NCI-H82 (cell line): ENCODE data around the gene GRM3.

Experiments used
- DNase-seq: peaks from one replicate; lab custom pipeline; 2025; lab: John Stamatoyannopoulos, UW

Gene GRM3

GRCh38 chr7:86643561-86644281 is at the start of gene GRM3:
Gene GRM3, plus strand, starts transcription at chr7:86643909. Its CDS starts 121,237 bp downstream, at chr7:86765146.
- peak; percentile 77 for DNase-seq

GRCh38 chr7:86598311-86598710 is 45.4 kb upstream of the GRM3 start:
- DNase-seq: peak; percentile 60

- DNase-seq: no peak
Measured at GRCh38 chr7:86598721-86599120, 45.0 kb upstream of the GRM3 start.

- no peak for DNase-seq
Measured at GRCh38 chr7:86600506-86601290, 43.0 kb upstream of the GRM3 start.

- DNase-seq: peak; percentile 25
Measured at GRCh38 chr7:86615711-86616110, 28.0 kb upstream of the GRM3 start.

- no peak for DNase-seq
Measured at GRCh38 chr7:86644282-86645224, 844 bp downstream of the GRM3 start.

- no peak for DNase-seq
Measured at GRCh38 chr7:86645225-86645608, 1.5 kb downstream of the GRM3 start.

- DNase-seq: no peak
Measured at GRCh38 chr7:86645676-86646276, 2.1 kb downstream of the GRM3 start.

DNA sequence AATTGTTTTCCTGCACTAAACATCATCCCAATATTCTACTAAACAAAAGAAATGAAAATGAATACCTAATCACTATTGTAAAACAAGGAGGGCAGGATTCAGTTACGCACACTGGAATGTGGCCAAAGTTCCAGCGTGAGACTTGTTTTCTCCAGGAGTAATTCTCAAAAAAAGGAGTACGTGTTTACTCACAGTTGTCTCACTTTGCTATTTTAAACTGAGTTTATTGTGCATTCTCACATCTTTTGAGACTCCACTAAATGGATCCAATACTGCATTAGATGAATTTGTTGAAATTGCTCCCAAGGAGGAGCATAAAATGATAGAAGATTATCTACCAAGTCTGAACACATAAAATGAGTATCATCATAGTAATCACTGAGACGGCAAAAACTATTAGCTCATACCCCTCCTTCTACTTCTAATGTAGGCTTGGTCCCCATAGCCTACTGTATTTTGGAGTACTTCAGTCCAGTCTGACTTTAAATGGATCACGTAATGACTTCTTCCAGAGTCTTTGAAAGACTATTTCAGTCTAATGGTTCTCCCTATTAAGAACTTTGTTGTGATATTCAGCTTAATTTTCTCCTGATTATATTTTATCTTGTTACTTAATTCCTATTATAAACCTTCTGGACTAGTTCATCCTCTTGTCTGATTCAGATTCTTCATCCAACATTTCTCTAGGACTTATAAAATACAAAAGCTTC is 3.8 kb downstream of the GRM3 start:
- no peak for DNase-seq

DNA sequence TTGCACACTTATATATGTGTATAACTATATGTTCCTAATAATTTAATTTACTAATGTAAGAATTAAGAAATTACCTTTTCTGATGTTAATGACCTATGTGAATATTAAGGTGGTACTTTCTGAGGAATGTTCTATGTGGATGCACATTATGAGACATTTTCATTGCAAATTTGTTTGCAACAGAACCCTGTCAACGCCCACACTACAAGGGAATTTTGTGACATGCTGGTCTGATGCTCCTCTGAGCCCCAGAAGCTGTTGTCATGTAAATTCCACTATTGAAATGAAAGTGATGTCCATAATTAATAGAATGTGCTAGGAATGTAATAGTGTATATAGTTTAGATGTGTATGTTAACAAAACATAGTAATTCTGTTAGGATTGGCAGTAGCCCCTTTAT is 4.5 kb downstream of the GRM3 start:
- no peak for DNase-seq

- DNase-seq: no peak
Measured at GRCh38 chr7:86653919-86654659, 10.4 kb downstream of the GRM3 start.

- no peak for DNase-seq
Measured at GRCh38 chr7:86657948-86658347, 14.2 kb downstream of the GRM3 start.

DNA sequence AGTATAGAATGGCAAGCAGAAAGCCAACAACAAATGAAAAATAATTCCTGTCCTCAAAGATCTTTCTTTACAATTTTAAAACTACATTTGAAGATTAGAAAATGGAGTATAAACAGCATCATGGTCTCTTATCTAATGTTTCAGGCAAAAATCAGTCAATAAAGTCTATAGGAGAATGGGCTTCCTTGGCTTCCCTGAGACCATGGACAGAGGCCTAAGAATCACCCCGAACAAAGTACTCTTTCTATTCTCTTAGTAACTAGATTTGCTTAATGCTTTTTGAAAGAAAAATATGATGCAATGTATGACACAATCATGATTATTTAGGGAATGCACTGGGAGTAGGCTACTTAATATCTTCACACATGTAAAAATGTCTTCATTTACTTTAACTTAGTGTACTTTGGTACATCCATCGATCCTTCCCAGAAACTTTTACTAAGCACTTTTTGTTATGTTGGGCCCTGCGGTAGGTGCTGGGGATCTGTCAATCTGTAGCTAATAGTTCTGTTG is 17.3 kb downstream of the GRM3 start:
- no peak for DNase-seq

DNA sequence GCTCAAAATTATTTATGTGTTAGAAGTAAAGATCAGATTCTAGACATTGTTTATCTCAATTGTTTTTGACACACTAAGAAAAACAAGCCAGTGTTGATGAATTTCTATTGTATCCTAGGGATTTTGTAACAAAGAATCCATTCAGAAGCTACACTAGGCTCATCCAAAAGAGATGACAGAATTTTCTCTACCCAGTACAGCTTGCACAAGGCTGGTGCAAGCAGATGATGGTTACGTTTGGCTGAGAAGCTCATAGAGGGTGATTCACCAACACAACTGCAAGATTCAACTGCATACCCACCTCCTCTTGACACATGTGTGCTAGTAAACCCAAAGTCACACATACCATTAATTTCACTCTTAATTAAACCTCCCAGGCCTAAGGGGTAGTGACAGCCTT is 20.8 kb downstream of the GRM3 start:
- DNase-seq: no peak

DNA sequence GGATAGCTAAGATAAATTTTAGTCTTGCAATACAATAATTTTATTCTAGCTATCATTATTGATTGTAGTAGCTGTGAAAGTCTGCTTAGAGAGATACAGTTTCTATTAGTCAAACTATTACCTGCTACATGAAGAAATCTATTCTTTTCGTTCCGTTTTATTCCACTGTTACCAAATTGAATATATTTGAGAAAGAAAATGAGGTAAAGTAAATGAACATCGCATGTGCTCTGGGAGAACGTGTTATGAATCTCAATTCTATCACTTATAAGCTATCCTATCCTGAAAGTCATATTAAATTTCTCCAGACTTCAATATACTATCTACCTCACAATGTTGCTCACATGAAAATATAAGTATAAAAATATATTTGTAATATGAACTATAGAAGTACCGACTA is 21.3 kb downstream of the GRM3 start:
- no peak for DNase-seq

DNA sequence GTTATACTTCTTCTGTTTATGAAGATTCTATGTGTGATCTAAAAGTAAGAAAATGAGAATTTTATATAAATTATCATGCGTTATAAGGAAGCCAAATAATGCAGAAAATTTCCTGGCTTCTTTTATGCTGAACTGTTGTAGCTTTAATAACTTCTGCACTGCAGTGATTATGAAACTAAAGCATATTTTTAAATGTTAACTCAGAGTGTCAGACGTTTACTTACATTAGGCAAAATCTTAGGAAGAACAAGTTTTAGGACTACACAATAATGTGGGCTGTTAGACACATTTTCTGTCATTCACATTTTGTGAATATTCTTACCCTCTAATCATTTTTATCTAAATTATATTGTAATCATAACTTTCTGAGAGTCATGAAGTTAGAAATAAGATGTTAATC is 22.0 kb downstream of the GRM3 start:
- DNase-seq: no peak

DNA sequence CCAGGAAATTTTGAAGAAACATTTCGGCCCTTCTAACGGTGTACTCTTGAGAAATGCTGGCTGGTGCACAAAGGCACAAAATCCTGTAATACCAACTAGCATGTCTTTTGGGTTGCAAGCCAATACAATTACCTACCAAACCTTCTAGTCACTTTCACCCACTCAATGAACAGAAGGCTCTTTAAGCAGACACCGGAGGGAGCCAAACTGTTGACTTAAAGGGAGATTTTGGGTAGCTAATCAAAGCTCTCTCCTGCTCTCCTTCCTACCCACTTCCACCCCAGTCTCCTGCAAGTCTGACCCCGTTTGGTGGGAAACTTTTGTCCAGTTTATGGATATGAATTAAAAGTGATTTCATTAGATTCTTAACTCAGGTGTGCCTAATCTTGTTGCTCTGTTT is 24.0 kb downstream of the GRM3 start:
- peak; percentile 48 for DNase-seq

- no peak for DNase-seq
Measured at GRCh38 chr7:86668315-86668714, 24.6 kb downstream of the GRM3 start.

DNA sequence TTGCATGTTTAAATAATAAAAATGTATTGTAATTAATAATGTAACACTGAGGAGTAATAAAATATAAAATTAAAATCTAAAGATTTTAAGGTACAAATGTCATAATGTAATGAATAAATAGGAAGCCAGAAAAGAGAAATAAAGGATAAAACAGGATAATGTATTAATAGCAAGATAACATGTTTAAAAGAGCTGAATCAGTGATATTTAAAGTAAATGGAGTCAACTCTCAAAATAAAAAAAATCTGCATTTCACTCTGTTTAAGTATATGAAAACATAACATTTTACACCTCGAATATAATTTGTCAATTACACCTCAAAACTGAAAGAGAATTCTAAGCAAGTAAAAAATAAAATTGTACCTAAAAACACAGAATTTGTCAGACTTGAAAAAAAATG is 44.1 kb downstream of the GRM3 start:
- no peak for DNase-seq

GRCh38 chr7:86689363-86689762 is 45.7 kb downstream of the GRM3 start:
- DNase-seq: no peak
